HepG2 (cell line): ENCODE data around the gene NPAS2.

Experiments
- ETV6 ChIP-seq: sonication (generic); formaldehyde crosslinking; conservative IDR thresholded peaks from 2 replicates; pipeline ENCODE4 v1.4.0; 2020; ENCODE audit warnings: missing genetic modification reagents
- FOXK1 ChIP-seq: sonication (generic); formaldehyde crosslinking; IDR thresholded peaks from 2 replicates; pipeline ENCODE4 v1.4.0; 2020; ENCODE audit warnings: low read depth, missing genetic modification reagents, borderline replicate concordance
- GABPA ChIP-seq, 2 experiments: IDR thresholded peaks; 2 replicates each; pipeline ENCODE4 v1.6.1; 2011 to 2016; ENCODE audit warnings: low read depth in 2 of 2, low read length in 1 of 2, missing biosample characterization in 1 of 2, missing genetic modification characterization in 1 of 2
- NFE2L2 ChIP-seq: fragments of 150-350 bp; IDR thresholded peaks from 2 replicates; pipeline ENCODE4 v1.6.1; 2014; ENCODE audit warnings: low read length
- RCOR2 ChIP-seq: IDR thresholded peaks from 2 replicates; pipeline ENCODE4 v1.6.1; 2016; ENCODE audit warnings: missing biosample characterization, missing genetic modification reagents
- RELA ChIP-seq: sonication (generic); formaldehyde crosslinking; IDR thresholded peaks from 2 replicates; pipeline ENCODE4 v1.4.0; 2020; ENCODE audit warnings: missing genetic modification reagents
- RXRB ChIP-seq: IDR thresholded peaks from 2 replicates; pipeline ENCODE4 v1.6.1; 2016; ENCODE audit warnings: borderline replicate concordance, missing genetic modification reagents, missing compliant biosample characterization
- TF ChIP-seq, protein P1 (sequence below): sonication (generic); formaldehyde crosslinking; IDR thresholded peaks from 2 replicates; pipeline ENCODE4 v1.5.0; 2020; ENCODE audit warnings: missing genetic modification reagents
- TF ChIP-seq, protein P2 (sequence below): sonication (generic); formaldehyde crosslinking; IDR thresholded peaks from 2 replicates; pipeline ENCODE4 v1.4.0; 2020; ENCODE audit warnings: missing genetic modification reagents
- TF ChIP-seq, protein P3 (sequence below): sonication (generic); formaldehyde crosslinking; IDR thresholded peaks from 2 replicates; pipeline ENCODE4 v1.9.0; 2021; ENCODE audit warnings: mild to moderate bottlenecking, missing genetic modification reagents
- TF ChIP-seq, protein P4 (sequence below): sonication (generic); formaldehyde crosslinking; IDR thresholded peaks from 2 replicates; pipeline ENCODE4 v1.5.0; 2020; ENCODE audit warnings: mild to moderate bottlenecking, missing genetic modification reagents, moderate library complexity

DNA sequence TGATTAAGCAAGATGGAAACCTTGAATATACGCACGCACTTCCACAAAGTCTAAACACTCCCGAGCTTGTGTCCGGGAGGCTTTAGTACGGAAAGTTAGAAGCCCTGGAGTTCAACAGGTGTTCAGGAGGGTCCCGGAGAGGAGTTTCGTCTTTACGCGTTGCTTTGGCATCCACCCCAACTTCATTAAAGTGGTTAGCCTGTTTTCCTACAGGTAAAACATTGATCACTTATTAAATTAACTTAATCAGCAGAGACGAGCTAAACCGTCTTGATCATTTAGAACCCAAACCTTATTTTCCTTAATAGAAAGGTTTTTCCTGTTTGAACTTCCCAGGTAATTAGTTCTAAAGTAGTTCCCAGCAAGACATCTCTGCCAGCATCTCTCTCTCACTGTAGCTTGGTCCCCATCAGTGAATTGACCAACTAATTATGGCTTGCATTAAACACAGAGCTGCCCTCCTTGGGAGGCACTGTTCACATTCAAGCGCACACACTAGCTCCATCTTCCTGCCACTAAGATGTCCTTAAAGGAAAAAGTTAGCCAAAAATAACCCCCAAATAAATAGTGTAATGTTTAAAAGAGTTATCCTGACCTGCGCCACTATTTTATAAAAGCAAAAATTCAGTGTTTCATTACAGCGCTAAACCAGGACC is 1.4 kb downstream of the NPAS2 start:
- TF ChIP-seq RCOR2 (CRISPR knock-in tag) = no peak
- TF ChIP-seq NFE2L2 = no peak
- TF ChIP-seq, protein P1, sequence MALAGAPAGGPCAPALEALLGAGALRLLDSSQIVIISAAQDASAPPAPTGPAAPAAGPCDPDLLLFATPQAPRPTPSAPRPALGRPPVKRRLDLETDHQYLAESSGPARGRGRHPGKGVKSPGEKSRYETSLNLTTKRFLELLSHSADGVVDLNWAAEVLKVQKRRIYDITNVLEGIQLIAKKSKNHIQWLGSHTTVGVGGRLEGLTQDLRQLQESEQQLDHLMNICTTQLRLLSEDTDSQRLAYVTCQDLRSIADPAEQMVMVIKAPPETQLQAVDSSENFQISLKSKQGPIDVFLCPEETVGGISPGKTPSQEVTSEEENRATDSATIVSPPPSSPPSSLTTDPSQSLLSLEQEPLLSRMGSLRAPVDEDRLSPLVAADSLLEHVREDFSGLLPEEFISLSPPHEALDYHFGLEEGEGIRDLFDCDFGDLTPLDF = no peak
- no peak for TF ChIP-seq RXRB (CRISPR knock-in tag)
- no peak for TF ChIP-seq RELA (CRISPR knock-in tag)
- TF ChIP-seq FOXK1 = no peak
- TF ChIP-seq ETV6 = no peak
- TF ChIP-seq, protein P2, sequence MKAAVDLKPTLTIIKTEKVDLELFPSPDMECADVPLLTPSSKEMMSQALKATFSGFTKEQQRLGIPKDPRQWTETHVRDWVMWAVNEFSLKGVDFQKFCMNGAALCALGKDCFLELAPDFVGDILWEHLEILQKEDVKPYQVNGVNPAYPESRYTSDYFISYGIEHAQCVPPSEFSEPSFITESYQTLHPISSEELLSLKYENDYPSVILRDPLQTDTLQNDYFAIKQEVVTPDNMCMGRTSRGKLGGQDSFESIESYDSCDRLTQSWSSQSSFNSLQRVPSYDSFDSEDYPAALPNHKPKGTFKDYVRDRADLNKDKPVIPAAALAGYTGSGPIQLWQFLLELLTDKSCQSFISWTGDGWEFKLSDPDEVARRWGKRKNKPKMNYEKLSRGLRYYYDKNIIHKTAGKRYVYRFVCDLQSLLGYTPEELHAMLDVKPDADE = no peak
- no peak for TF ChIP-seq GABPA (IDR thresholded peaks at IDR 0.05; ENCODE audit: low read depth, low read length)
- TF ChIP-seq GABPA (CRISPR knock-in tag; IDR thresholded peaks at IDR 0.05; ENCODE audit: low read depth) = no peak
- TF ChIP-seq, protein P3, sequence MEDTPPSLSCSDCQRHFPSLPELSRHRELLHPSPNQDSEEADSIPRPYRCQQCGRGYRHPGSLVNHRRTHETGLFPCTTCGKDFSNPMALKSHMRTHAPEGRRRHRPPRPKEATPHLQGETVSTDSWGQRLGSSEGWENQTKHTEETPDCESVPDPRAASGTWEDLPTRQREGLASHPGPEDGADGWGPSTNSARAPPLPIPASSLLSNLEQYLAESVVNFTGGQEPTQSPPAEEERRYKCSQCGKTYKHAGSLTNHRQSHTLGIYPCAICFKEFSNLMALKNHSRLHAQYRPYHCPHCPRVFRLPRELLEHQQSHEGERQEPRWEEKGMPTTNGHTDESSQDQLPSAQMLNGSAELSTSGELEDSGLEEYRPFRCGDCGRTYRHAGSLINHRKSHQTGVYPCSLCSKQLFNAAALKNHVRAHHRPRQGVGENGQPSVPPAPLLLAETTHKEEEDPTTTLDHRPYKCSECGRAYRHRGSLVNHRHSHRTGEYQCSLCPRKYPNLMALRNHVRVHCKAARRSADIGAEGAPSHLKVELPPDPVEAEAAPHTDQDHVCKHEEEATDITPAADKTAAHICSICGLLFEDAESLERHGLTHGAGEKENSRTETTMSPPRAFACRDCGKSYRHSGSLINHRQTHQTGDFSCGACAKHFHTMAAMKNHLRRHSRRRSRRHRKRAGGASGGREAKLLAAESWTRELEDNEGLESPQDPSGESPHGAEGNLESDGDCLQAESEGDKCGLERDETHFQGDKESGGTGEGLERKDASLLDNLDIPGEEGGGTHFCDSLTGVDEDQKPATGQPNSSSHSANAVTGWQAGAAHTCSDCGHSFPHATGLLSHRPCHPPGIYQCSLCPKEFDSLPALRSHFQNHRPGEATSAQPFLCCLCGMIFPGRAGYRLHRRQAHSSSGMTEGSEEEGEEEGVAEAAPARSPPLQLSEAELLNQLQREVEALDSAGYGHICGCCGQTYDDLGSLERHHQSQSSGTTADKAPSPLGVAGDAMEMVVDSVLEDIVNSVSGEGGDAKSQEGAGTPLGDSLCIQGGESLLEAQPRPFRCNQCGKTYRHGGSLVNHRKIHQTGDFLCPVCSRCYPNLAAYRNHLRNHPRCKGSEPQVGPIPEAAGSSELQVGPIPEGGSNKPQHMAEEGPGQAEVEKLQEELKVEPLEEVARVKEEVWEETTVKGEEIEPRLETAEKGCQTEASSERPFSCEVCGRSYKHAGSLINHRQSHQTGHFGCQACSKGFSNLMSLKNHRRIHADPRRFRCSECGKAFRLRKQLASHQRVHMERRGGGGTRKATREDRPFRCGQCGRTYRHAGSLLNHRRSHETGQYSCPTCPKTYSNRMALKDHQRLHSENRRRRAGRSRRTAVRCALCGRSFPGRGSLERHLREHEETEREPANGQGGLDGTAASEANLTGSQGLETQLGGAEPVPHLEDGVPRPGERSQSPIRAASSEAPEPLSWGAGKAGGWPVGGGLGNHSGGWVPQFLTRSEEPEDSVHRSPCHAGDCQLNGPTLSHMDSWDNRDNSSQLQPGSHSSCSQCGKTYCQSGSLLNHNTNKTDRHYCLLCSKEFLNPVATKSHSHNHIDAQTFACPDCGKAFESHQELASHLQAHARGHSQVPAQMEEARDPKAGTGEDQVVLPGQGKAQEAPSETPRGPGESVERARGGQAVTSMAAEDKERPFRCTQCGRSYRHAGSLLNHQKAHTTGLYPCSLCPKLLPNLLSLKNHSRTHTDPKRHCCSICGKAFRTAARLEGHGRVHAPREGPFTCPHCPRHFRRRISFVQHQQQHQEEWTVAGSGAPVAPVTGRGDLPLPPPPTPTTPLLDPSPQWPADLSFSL (CRISPR knock-in tag) = no peak
- TF ChIP-seq, protein P4, sequence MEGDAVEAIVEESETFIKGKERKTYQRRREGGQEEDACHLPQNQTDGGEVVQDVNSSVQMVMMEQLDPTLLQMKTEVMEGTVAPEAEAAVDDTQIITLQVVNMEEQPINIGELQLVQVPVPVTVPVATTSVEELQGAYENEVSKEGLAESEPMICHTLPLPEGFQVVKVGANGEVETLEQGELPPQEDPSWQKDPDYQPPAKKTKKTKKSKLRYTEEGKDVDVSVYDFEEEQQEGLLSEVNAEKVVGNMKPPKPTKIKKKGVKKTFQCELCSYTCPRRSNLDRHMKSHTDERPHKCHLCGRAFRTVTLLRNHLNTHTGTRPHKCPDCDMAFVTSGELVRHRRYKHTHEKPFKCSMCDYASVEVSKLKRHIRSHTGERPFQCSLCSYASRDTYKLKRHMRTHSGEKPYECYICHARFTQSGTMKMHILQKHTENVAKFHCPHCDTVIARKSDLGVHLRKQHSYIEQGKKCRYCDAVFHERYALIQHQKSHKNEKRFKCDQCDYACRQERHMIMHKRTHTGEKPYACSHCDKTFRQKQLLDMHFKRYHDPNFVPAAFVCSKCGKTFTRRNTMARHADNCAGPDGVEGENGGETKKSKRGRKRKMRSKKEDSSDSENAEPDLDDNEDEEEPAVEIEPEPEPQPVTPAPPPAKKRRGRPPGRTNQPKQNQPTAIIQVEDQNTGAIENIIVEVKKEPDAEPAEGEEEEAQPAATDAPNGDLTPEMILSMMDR (CRISPR knock-in tag) = no peak
